ENCODE measurements around the gene ACKR3.

DNA sequence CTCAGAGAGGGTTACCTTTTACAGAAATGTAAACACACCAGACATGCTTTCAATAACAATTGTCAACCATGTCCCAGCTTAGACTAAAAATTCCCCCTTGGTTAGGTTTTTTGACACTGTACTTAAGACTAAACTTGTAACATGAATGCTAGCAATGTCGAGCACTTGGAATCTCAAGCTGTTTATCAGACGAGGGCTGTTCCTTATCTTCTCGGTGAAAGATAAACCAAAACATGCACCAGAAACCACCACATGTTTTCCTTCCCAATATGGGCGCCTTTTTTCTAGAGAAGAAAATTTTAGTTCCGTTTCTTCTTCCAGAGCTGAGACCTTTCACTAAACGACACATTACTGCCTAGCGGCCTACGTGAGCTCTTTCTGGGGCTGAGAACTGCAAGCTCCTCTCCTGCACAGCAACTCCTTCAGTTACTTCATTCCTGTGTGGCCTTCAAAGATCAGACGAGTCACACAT, 42.4 kb upstream of the ACKR3 start:
- TF ChIP-seq CTCF (IDR thresholded peaks at IDR 0.05; ENCODE audit: poor library complexity, severe bottlenecking) (no peak), POLR2AphosphoS5 (IDR thresholded peaks at IDR 0.05) (no peak), MXI1 (conservative IDR thresholded peaks at IDR 0.05; ENCODE audit: poor library complexity, severe bottlenecking) (no peak)
